HuH-7.5 (cell line): ENCODE data around the gene ADCK1.
"Not testable (repeated sequence)": the region's sequence is repeated elsewhere in the genome, so short reads cannot be mapped to it uniquely, and the experiment has no call there.

Experiments used
- DNase-seq: peaks from one replicate; pipeline ENCODE4 v3.0.0; 2011; ENCODE audit warnings: low spot score

ADCK1 gene

GRCh38 chr14:77812028-77812427, 12.1 kb downstream of the ADCK1 start:
- no peak for DNase-seq

- DNase-seq = not testable (repeated sequence)
Measured at GRCh38 chr14:77812682-77813081, 12.8 kb downstream of the ADCK1 start.

- DNase-seq = no peak
Measured at GRCh38 chr14:77822307-77822706, 22.4 kb downstream of the ADCK1 start.

- no peak for DNase-seq
Measured at GRCh38 chr14:77822741-77823140, 22.8 kb downstream of the ADCK1 start.

GRCh38 chr14:77823378-77823777, 23.5 kb downstream of the ADCK1 start:
- no peak for DNase-seq

- DNase-seq = no peak
Measured at GRCh38 chr14:77825895-77826519, 26.1 kb downstream of the ADCK1 start.

- DNase-seq = no peak
Measured at GRCh38 chr14:77830692-77831091, 30.8 kb downstream of the ADCK1 start.

GRCh38 chr14:77832297-77832696, 32.4 kb downstream of the ADCK1 start:
- no peak for DNase-seq

- no peak for DNase-seq
Measured at GRCh38 chr14:77837926-77838325, 38.0 kb downstream of the ADCK1 start.

- no peak for DNase-seq
Measured at GRCh38 chr14:77838831-77839511, 39.1 kb downstream of the ADCK1 start.

GRCh38 chr14:77843195-77843594, 43.3 kb downstream of the ADCK1 start:
- DNase-seq = no peak

GRCh38 chr14:77843651-77844050, 43.7 kb downstream of the ADCK1 start:
- no peak for DNase-seq

- DNase-seq = no peak
Measured at GRCh38 chr14:77844802-77845201, 44.9 kb downstream of the ADCK1 start.

- DNase-seq = no peak
Measured at GRCh38 chr14:77848031-77848430, 48.1 kb downstream of the ADCK1 start.

GRCh38 chr14:77849711-77850110, 49.8 kb downstream of the ADCK1 start:
- DNase-seq = no peak

GRCh38 chr14:77853919-77854318, 54.0 kb downstream of the ADCK1 start:
- no peak for DNase-seq

GRCh38 chr14:77856941-77857340, 57.0 kb downstream of the ADCK1 start:
- DNase-seq = no peak

- no peak for DNase-seq
Measured at GRCh38 chr14:77859934-77860570, 60.1 kb downstream of the ADCK1 start.

GRCh38 chr14:77861201-77861600, 61.3 kb downstream of the ADCK1 start:
- DNase-seq = no peak

GRCh38 chr14:77862154-77862786, 62.4 kb downstream of the ADCK1 start:
- DNase-seq = peak; percentile 69

- DNase-seq = no peak
Measured at GRCh38 chr14:77864085-77864484, 64.2 kb downstream of the ADCK1 start.

GRCh38 chr14:77864580-77864979, 64.7 kb downstream of the ADCK1 start:
- DNase-seq = no peak

- no peak for DNase-seq
Measured at GRCh38 chr14:77865455-77865854, 65.5 kb downstream of the ADCK1 start.
